Natural killer cell (primary cell): ENCODE measurements around the gene PTPRN2. TPM values are rescaled to one million over a fixed set of nuclear protein-coding genes. Genes with fewer than 3 reads are reported as not detected.

Experiments
- ATAC-seq, 3 donors: fragments of 150-1000 bp in 2 of 3; fragments of 200-7000 bp in 1 of 3; cut with Tn5 transposase; 1 replicate in 1 of 3; 2 replicates in 2 of 3; pipeline ENCODE4 v1.10.0; 2021; ENCODE audit warnings: mild to moderate bottlenecking in 2 of 3, moderate library complexity in 2 of 3
- DNase-seq, 2 donors: peaks; one replicate each; pipeline versions ENCODE4 v3.0.0 to v3.0.0-alpha.2; 2013 to 2021; ENCODE audit warnings: mixed read lengths in 1 of 2
- H3K27ac ChIP-seq: one replicate; pipeline ENCODE4 v1.5.1; 2013; ENCODE audit warnings: mild to moderate bottlenecking, low read length
- H3K27me3 ChIP-seq: one replicate; pipeline ENCODE4 v1.6.1; 2013; ENCODE audit warnings: low read length; ENCODE audit not compliant: control insufficient read depth, insufficient read depth
- H3K36me3 ChIP-seq: one replicate; pipeline ENCODE4 v1.6.1; 2013; ENCODE audit warnings: low read length; ENCODE audit not compliant: control insufficient read depth, insufficient read depth
- H3K4me1 ChIP-seq: one replicate; pipeline ENCODE4 v1.6.1; 2013; ENCODE audit warnings: low read length; ENCODE audit not compliant: control insufficient read depth, insufficient read depth
- H3K4me3 ChIP-seq: one replicate; pipeline ENCODE4 v1.5.1; 2013; ENCODE audit warnings: low read length
- H3K9me3 ChIP-seq: one replicate; pipeline ENCODE4 v1.6.1; 2013; ENCODE audit warnings: low read length; ENCODE audit not compliant: control insufficient read depth, insufficient read depth
- H3K27ac Mint-ChIP-seq, 2 donors: one replicate each; pipeline ENCODE4 v1.8.0; 2022; ENCODE audit warnings: mild to moderate bottlenecking in 2 of 2, mixed read lengths in 2 of 2, moderate library complexity in 1 of 2
- H3K27me3 Mint-ChIP-seq, 2 donors: one replicate each; pipeline ENCODE4 v1.8.0; 2022; ENCODE audit warnings: low read depth in 2 of 2, mixed read lengths in 2 of 2
- H3K36me3 Mint-ChIP-seq: one replicate; pipeline ENCODE4 v1.8.0; 2022; ENCODE audit warnings: mixed read lengths
- H3K4me1 Mint-ChIP-seq, 2 donors: one replicate each; pipeline ENCODE4 v1.8.0; 2022; ENCODE audit warnings: mixed read lengths in 2 of 2
- H3K4me3 Mint-ChIP-seq: one replicate; pipeline ENCODE4 v1.8.0; 2022; ENCODE audit warnings: mild to moderate bottlenecking, moderate library complexity, mixed read lengths
- H3K9me3 Mint-ChIP-seq, 2 donors: one replicate each; pipeline ENCODE4 v1.8.0; 2022; ENCODE audit warnings: mixed read lengths in 2 of 2
- WGBS: methylation state at CpG from one replicate; pipeline ENCODE4 v1.1.7; 2013; ENCODE audit warnings: missing lambda C conversion rate; ENCODE audit not compliant: insufficient coverage; 5-methylcytosine and 5-hydroxymethylcytosine counted together
- intact Hi-C: fragments of 100-400 bp; cut with micrococcal nuclease; formaldehyde crosslinking; loops from one replicate; pipeline ENCODE4 v1.14.2; 2022
- total RNA-seq, 4 donors: library from RNA; stranded (reverse); fragments of 120-200 nt in 1 of 4; gene quantifications; one replicate each; pipeline versions ENCODE4 v1.2.3 to v1.2.4, GENCODE V29; 2013 to 2022
- TF ChIP-seq, protein P1 (sequence below): fragments of 200-600 bp; IDR thresholded peaks from one replicate; pipeline ENCODE4 v1.8.0; 2022; ENCODE audit warnings: antibody characterized with exemption

PTPRN2 gene
- total RNA-seq, 3 donors from 2014 or later (not counting 1 experiment from before 2014, with no cell fraction given): 1.3 to 2.5 (median 1.9) TPM

DNA sequence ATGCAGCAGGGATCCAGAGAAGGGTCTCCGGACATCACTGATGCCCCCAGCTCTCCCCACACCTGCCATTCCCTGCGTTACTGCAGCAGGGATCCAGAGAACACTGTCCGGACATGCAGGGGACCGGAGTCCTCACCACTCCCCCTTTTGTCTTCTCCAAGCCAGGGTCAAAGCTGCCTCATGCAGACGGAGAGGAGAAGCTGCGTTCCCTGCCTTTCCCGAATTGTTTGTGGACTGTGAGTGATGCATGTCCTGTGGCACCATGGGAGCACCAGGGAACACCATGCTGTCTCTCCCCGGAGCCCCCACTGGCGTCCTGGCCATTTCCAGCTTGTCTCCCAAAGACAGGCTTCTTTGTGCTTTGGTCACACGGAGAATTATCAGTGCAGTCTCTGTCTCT is 599.7 kb downstream of the PTPRN2 start:
- 78% methylated on average over 10 of the region's 10 CpGs for WGBS
- no peak overlapping the region for H3K27ac ChIP-seq
- H3K36me3 Mint-ChIP-seq: no peaks in the 10 kb centered on the region
- H3K4me1 Mint-ChIP-seq: no peaks in the 10 kb centered on the region
- ATAC-seq (no peak), DNase-seq (no peak)
- no peaks in the 10 kb centered on the region for H3K36me3 ChIP-seq
- H3K4me1 ChIP-seq: no peaks in the 10 kb centered on the region
- intact Hi-C loops: no loop called here
- no peak overlapping the region for H3K4me3 ChIP-seq
- no peaks in the 10 kb centered on the region for H3K9me3 ChIP-seq
- H3K27me3 Mint-ChIP-seq: no peaks in the 10 kb centered on the region
- no peak overlapping the region for H3K27ac Mint-ChIP-seq
- no peaks in the 10 kb centered on the region for H3K27me3 ChIP-seq
- no peaks in the 10 kb centered on the region for H3K9me3 Mint-ChIP-seq
- TF ChIP-seq, protein P1, sequence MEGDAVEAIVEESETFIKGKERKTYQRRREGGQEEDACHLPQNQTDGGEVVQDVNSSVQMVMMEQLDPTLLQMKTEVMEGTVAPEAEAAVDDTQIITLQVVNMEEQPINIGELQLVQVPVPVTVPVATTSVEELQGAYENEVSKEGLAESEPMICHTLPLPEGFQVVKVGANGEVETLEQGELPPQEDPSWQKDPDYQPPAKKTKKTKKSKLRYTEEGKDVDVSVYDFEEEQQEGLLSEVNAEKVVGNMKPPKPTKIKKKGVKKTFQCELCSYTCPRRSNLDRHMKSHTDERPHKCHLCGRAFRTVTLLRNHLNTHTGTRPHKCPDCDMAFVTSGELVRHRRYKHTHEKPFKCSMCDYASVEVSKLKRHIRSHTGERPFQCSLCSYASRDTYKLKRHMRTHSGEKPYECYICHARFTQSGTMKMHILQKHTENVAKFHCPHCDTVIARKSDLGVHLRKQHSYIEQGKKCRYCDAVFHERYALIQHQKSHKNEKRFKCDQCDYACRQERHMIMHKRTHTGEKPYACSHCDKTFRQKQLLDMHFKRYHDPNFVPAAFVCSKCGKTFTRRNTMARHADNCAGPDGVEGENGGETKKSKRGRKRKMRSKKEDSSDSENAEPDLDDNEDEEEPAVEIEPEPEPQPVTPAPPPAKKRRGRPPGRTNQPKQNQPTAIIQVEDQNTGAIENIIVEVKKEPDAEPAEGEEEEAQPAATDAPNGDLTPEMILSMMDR: no peak
- no peak overlapping the region for H3K4me3 Mint-ChIP-seq

DNA sequence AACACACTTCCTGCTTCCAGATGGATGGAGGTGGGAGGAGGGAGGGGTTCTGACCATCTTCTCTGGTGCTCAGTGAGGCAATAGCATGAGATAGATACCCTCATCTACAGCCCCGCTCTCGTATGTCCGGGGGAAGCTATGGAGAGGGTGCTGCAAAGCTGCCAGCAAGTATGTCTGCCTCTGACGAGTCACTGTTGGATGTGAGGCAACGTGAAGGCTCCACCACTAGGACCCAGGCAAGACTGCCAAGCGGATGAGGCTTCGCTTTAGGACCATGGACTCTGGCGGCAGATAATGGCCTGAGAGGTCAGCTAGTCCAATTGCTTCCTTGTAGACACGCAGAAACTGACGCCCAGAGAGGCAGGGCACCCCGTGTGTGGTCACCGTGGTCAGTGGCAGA is 601.6 kb downstream of the PTPRN2 start:
- intact Hi-C loops: no loop called here
- no peaks in the 10 kb centered on the region for H3K27me3 Mint-ChIP-seq
- TF ChIP-seq, protein P1: no peak
- Histone ChIP-seq H3K4me3 (no peak overlapping the region), H3K27me3 (no peaks in the 10 kb centered on the region), H3K27ac (no peak overlapping the region), H3K9me3 (no peaks in the 10 kb centered on the region), H3K4me1 (no peaks in the 10 kb centered on the region), H3K36me3 (no peaks in the 10 kb centered on the region)
- H3K36me3 Mint-ChIP-seq: no peaks in the 10 kb centered on the region
- ATAC-seq (no peak), DNase-seq (no peak)
- 83% methylated on average over 12 of the region's 12 CpGs for WGBS
- no peaks in the 10 kb centered on the region for H3K9me3 Mint-ChIP-seq
- H3K4me3 Mint-ChIP-seq: no peak overlapping the region
- no peak overlapping the region for H3K27ac Mint-ChIP-seq
- H3K4me1 Mint-ChIP-seq: no peaks in the 10 kb centered on the region

DNA sequence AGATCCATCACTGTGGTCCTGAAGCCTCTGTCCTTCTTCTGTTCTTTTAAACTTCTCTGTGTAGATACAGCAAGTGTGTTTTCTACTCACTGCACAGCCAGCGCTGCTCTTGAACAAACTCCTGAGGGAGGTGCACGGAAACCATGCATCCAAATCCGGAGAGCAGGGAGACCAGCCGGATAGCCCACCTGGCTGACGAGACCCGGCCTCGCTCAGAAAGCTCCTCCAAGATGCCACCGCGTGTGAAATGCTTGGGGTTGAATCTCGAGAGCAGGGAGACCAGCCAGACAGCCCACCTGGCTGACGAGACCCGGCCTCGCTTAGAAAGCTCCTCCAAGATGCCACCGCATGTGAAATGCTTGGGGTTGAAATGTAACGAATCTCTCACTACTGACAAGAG is 602.0 kb downstream of the PTPRN2 start:
- Mint-ChIP-seq H3K36me3 (no peaks in the 10 kb centered on the region), H3K27me3 (no peaks in the 10 kb centered on the region), H3K4me3 (no peak overlapping the region), H3K27ac (no peak overlapping the region), H3K9me3 (no peaks in the 10 kb centered on the region), H3K4me1 (no peaks in the 10 kb centered on the region)
- no peak overlapping the region for H3K4me3 ChIP-seq
- intact Hi-C loops: no loop called here
- ATAC-seq (no peak), DNase-seq (no peak)
- H3K27me3 ChIP-seq: no peaks in the 10 kb centered on the region
- WGBS: 91% methylated on average over 13 of the region's 15 CpGs
- H3K27ac ChIP-seq: no peak overlapping the region
- TF ChIP-seq, protein P1: no peak
- no peaks in the 10 kb centered on the region for H3K36me3 ChIP-seq
- H3K4me1 ChIP-seq: no peaks in the 10 kb centered on the region
- H3K9me3 ChIP-seq: no peaks in the 10 kb centered on the region

DNA sequence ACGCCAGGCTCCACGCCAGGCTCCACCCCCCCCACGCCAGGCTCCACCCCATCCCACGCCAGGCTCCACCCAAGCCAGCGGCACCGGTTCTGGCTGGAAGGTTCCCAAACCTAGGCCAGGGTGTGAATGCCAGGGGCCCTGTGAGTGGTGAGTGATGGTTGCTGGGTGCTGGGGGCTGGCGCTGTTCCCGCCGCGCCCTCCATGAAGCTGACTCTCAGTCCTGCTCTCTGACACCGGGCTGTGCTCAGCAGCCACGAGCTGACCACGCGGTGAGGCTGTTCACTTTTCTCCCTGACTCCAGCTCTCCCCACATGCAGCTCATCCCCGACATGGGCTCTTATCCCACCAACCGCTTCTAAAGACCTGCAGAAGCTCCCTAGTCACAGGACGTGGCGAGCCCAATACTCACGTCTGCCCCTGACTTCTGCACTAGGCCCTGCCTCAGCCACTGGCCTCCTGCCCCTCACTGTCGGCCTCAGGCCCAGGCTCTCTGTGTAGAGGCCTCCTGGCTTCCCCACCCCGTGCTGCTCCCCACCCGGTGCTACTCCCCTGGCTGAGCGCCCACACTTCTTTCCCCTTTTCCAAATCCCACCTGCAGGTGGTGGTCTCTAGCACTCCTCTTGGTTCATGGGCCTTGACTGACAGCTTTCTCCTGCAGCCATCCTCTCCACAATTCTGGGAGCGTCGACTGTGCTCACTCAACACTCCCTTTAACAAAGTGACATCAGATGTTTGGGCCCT is 603.0 kb downstream of the PTPRN2 start:
- H3K4me3 ChIP-seq: no peak overlapping the region
- no peaks in the 10 kb centered on the region for H3K9me3 Mint-ChIP-seq
- H3K36me3 Mint-ChIP-seq: no peaks in the 10 kb centered on the region
- H3K4me1 Mint-ChIP-seq: no peaks in the 10 kb centered on the region
- no peaks in the 10 kb centered on the region for H3K9me3 ChIP-seq
- DNase-seq: no peak
- no peak for ATAC-seq
- no peaks in the 10 kb centered on the region for H3K4me1 ChIP-seq
- TF ChIP-seq, protein P1: no peak
- no peak overlapping the region for H3K27ac ChIP-seq
- H3K4me3 Mint-ChIP-seq: no peak overlapping the region
- no peaks in the 10 kb centered on the region for H3K27me3 ChIP-seq
- H3K27me3 Mint-ChIP-seq: no peaks in the 10 kb centered on the region
- no peaks in the 10 kb centered on the region for H3K36me3 ChIP-seq
- H3K27ac Mint-ChIP-seq: no peak overlapping the region
- WGBS: 89% methylated on average over 22 of the region's 25 CpGs
- intact Hi-C loops: no loop called here
